Hematopoietic multipotent progenitor cell treated with erythropoietin and hydrocortisone succinate and interleukin-3 and kit ligand, for 17 days (in vitro differentiated cells): ENCODE data around the gene SDHAF4.
"Not testable (repeated sequence)": the region's sequence is repeated elsewhere in the genome, so short reads cannot be mapped to it uniquely, and the experiment has no call there.

Experiments
- DNase-seq: peaks from one replicate; pipeline ENCODE4 v3.0.0-alpha.2; 2015; ENCODE audit warnings: low spot score

The SDHAF4 gene

GRCh38 chr6:70592391-70593117 is 25.8 kb downstream of the SDHAF4 start:
- DNase-seq, result no peak

DNA sequence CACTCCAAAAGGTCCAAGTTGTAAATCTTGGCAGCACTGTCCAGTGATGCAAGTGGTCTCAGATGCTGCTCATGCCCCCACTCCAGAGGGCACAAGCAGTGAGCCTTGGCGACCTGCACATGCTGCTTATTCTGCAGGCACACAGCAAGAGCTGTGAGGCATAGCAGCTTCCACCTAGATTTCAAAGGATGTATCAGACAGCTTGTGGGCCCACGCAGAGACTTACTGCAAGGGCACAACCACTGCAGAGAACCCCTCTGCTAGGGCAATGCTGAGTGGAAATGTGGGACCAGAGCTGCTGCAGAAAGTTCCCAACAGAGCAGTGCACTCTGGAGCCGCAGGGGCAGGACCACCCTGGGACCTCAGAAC is 26.4 kb downstream of the SDHAF4 start:
- no peak for DNase-seq

DNA sequence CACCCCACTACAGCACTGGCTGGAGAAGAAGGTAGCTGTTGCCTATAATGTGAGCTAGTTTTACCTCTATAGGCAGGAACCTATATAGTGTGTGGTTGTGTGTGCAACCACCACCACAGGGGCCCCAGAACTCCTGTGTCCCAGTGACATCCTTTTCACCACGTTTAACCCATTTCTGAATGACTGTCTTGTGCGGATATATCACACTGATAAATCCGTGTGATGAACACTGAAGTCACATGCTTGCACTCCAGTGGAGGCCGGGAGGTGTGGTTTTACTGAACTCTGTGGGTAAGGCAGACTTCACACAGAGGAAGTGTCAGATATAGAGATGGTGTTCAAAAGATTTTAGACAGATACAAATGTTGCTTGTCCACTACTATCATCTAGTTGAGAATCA is 32.5 kb downstream of the SDHAF4 start:
- no peak for DNase-seq

DNA sequence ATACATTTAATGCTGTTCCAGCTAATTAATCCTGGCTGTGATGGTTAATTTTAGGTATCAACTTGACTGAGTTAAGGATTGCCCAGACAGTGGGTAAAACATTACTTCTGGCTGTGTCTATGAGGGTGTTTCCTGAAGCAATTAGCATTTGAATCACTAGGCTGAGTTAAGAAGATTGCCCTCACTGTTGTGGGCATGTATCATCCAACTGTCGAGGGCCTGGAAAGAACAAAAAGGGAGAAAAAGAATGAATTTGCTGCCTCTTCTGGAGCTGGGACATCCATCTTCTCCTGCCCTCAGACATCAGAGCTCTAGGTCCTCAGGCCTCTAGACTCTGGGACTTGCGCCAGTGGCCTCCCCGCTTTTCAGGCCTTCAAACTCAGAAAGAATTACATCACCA is 34.3 kb downstream of the SDHAF4 start:
- no peak for DNase-seq

DNA sequence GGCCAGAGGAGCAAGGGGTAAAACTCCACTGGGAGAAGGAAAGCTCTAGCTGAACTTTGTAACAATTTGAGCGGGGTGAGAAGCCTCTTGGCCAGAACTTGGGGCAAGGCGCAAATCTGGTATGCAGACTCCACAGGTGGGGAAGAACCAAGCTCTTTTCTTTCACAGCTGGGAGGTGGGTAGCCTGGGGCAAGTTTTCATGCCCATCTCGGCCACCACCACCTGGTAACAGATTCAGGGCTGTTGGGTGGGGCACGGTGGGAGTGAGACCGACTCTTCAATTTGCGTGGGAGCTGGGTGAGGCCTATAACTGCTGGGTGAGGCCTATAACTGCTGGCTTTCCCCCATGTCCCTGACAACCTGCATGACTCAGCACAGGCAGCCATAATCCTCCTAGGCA is 37.5 kb downstream of the SDHAF4 start:
- DNase-seq, result no peak

DNA sequence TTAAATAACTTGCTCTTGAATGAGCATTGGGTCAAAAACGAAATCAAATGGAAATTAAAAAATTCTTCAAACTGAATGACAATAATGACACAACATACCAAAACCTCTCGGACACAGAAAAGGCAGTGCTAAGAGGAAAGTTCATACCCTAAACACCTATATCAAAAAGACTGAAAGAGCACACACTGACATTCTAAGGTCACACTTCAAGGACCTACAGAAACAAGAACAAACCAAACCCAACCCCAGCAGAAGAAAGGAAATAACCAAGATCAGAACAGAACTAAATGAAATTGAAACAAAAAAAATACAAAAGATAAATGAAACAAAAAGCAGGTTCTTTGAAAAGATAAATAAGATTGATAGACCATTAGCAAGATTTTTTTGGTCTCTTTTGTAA is 40.6 kb downstream of the SDHAF4 start:
- DNase-seq, result not testable (repeated sequence)

DNA sequence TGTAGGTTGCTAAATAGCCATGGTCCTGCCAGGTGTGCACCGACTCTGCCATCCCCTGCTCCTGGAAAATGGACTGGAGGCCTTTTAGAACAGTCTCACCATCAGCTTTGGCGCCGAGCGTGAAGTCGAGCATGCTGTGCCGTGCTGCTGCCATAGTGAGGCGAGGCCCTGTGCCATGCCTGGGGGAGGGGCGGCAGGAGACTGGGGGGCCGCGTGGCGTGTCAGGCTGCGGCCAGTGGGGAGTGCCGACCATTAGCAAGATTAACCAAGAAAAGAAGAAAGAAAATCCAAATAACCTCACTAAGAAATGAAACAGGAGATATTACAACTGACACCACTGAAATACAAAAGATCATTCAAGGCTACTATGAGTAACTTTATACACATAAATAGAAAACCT is 42.5 kb downstream of the SDHAF4 start:
- not testable (repeated sequence) for DNase-seq

GRCh38 chr6:70616728-70617260 is 50.1 kb downstream of the SDHAF4 start:
- no peak for DNase-seq

DNA sequence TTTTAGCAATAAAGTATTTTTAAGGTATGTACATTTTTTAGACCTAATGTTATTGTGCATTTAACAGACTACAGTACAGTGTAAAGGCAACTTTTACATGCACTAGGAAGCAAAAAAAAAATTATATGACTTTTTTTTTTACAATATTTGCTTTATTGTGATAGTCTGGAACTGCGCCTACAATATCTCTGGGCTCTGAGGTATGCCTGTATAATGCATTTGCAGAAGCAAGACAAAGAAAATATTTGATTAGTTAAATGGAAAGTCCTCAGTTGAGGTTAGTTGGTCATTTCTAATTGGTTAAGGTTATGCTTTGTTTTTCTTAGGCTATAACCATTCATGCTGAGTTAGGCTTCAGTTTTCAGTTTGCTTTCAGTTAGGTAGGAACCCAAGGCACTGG is 54.0 kb downstream of the SDHAF4 start:
- DNase-seq, result no peak

DNA sequence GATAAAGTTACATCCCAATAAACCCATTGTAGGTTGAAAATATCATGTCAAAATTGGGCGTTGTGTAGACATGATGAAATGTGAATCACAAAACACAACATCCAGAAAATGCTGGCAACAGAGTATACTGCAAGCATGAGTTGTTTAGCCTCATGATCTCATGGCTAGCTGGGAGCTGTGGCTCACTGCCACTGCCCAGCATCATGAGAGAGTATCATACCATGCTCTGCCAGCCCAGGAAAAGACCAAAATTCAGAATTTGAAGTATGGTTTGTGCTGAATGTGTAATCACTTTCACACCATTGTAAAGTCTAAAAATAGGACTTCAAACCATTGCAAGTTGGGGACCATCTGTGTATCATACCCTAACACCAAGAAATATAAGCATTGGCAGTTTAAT is 55.7 kb downstream of the SDHAF4 start:
- DNase-seq, result no peak

DNA sequence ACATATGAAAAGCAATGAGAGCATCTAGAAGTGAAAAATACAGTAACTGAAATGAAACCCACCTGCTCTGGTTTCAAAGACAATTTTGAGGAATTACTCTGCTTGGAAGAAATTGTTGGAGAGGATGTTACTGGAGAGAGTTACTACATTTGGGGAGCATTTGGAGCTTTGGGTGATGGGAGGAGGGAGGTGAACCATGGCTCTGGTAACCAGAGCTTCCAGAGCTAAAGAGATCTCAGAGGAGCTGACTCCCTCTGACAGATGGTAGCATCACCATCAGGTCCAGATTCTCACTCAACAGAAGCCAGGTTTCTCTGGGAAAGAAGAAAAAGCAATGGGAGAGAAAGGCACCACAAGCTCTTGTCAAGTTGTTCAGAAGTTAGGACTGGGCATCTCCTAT is 58.7 kb downstream of the SDHAF4 start:
- DNase-seq, result no peak

- no peak for DNase-seq
Observed at GRCh38 chr6:70627500-70628254, 60.9 kb downstream of the SDHAF4 start.

GRCh38 chr6:70629929-70630328 is 63.2 kb downstream of the SDHAF4 start:
- no peak for DNase-seq

DNA sequence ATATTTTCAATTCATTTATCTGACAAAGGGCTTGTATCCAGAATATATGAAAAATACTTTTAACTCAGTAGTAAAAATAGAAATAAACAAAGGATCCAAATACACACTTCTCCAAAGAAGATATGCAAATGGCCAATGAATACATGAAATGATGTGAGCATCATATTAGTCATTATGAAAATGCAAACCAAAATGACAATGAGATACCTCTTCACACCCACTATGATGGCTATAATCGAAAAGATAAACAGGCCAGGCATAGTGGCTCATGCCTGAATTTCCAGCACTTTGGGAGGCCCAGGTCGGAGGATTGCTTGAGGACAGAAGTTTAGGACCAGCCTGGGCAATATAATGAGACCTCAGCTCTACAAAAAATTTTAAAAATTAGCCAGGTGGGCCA is 67.1 kb downstream of the SDHAF4 start:
- DNase-seq, result no peak

DNA sequence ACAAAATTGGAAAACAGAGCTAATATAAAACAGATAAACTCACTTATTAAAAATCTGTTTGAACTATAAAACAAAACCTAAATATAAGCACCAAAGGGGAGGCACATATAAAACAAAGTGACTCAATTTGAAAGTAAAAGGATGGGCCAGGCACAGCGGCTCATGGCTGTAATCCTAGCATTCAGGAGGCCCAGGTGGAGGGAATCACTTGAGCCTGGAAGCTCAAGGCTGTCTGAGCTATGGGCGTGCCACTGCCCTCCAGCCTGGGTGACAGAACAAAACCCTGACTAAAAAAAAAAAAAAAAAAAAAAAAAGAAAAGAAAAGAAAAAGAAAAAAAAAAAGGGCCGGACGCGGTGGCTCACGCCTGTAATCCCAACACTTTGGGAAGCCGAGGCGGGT is 69.9 kb downstream of the SDHAF4 start:
- DNase-seq, result no peak

- DNase-seq, result no peak
Observed at GRCh38 chr6:70638468-70638867, 71.7 kb downstream of the SDHAF4 start.
